Esophagus squamous epithelium (tissue), 4 donors: ENCODE data around the gene CRADD.

Experiments used
- CTCF ChIP-seq, 6 experiments: fragments of 450-650 bp in 4 of 6; fragments of 200-600 bp in 2 of 6; sonication (generic) in 2 of 6; IDR thresholded peaks; one replicate each; pipeline ENCODE4 v1.5.1; 2016 to 2019; ENCODE audit warnings: antibody characterized with exemption in 6 of 6, mild to moderate bottlenecking in 4 of 6, moderate library complexity in 4 of 6
- POLR2A ChIP-seq, 4 donors: fragments of 450-650 bp; IDR thresholded peaks; one replicate each; pipeline ENCODE4 v1.6.1; 2017; ENCODE audit warnings: antibody characterized with exemption in 4 of 4, mild to moderate bottlenecking in 4 of 4, moderate library complexity in 3 of 4

DNA sequence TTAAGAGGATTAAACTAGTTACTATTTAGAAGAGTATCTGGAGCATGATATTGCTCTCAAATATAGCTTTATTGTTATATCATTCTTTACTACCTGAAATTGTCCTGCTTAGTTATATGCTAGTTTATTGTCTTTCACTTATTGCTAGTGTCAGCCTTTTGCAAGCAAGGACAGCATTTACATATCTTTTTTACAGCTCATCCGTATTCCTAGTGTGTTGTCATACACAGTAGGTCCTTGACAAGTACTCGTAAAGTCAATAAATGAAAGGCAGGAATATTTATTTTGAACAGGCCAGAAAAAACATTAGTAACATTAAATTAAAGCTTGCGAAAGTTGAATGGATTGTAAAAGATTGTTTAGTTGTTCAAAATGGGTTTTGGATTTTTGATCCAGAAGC, 35.0 kb downstream of the CRADD start:
- TF ChIP-seq POLR2A (IDR thresholded peaks at IDR 0.05) (no peak), CTCF (IDR thresholded peaks at IDR 0.05) (no peak)
